ENCODE results near the gene SH3BP1. TPM values are rescaled to one million over a fixed set of nuclear protein-coding genes. Genes with fewer than 3 reads are reported as not detected.

SH3BP1 gene
- total and polyA plus RNA-seq, 9 of the 15 experiments (the other 6 are each of a cell fraction or from before 2014, with no cell fraction given): 0.10 to 36.2 (median 10.4) TPM

- peak; percentile 89 for TF ChIP-seq MYC (IDR thresholded peaks at IDR 0.05; ENCODE audit: low read depth, low read length)
- TF ChIP-seq MYC (CRISPR knock-in tag; IDR thresholded peaks at IDR 0.05; ENCODE audit: borderline replicate concordance, low read depth): peak; percentile 91; the same call in 1 of the 2 replicates
- TF ChIP-seq TAF7 (tag; IDR thresholded peaks at IDR 0.05): peak; percentile 19; the same call in 1 of the 2 replicates
- peak; percentile 52; the same call in 1 of the 2 replicates for TF ChIP-seq TRIM28 (IDR thresholded peaks at IDR 0.05)
- peak; percentile 38 for TF ChIP-seq ASH1L (IDR thresholded peaks at IDR 0.05; ENCODE audit: borderline replicate concordance, low read depth, partially characterized antibody)
- TF ChIP-seq ZNF384 (IDR thresholded peaks at IDR 0.05; ENCODE audit: low read depth, low read length): no peak
- TF ChIP-seq FOXK1 (CRISPR knock-in tag; IDR thresholded peaks at IDR 0.05; ENCODE audit: borderline replicate concordance): 0 out of 2 replicates have a peak, but pooled peaks have one; percentile 57
- TF ChIP-seq FOXP4 (CRISPR knock-in tag; IDR thresholded peaks at IDR 0.05; ENCODE audit: borderline replicate concordance): no peak
- TF ChIP-seq ZFX (CRISPR knock-in tag; IDR thresholded peaks at IDR 0.05): peak; percentile 90
- peak; percentile 96 for TF ChIP-seq C11orf30 (IDR thresholded peaks at IDR 0.05; ENCODE audit: low read depth)
- no peak for TF ChIP-seq ZNF76 (CRISPR knock-in tag; IDR thresholded peaks at IDR 0.05; ENCODE audit: borderline replicate concordance)
- no peak for TF ChIP-seq GTF2F1 (IDR thresholded peaks at IDR 0.05; ENCODE audit: low read depth, low read length)
- TF ChIP-seq PHF8 (IDR thresholded peaks at IDR 0.05; ENCODE audit: borderline replicate concordance, low read length): peak; percentile 82; the same call in 1 of the 2 replicates
- peak; percentile 88 to 95 for TF ChIP-seq MNT (conservative IDR thresholded peaks at IDR 0.05)
- TF ChIP-seq ZHX1 (conservative IDR thresholded peaks at IDR 0.05; ENCODE audit: low read length): no peak
- TF ChIP-seq ZBTB33 (CRISPR knock-in tag; IDR thresholded peaks at IDR 0.05): peak; percentile 43; the same call in 1 of the 2 replicates
- no peak for TF ChIP-seq CBX5 (IDR thresholded peaks at IDR 0.05; ENCODE audit: borderline replicate concordance, low read depth)
Measured at GRCh38 chr22:37686002-37686982, 46.8 kb downstream of the SH3BP1 start, which contains the start of gene NOL12 (continued).
